ENCODE measurements around the gene LTB4R2. TPM values are rescaled to one million over a fixed set of nuclear protein-coding genes. Genes with fewer than 3 reads are reported as not detected.

Gene LTB4R2
- total and polyA plus RNA-seq, 2 donors (not counting 1 experiment from before 2014, with no cell fraction given): 10.7 to 11.7 TPM

DNA sequence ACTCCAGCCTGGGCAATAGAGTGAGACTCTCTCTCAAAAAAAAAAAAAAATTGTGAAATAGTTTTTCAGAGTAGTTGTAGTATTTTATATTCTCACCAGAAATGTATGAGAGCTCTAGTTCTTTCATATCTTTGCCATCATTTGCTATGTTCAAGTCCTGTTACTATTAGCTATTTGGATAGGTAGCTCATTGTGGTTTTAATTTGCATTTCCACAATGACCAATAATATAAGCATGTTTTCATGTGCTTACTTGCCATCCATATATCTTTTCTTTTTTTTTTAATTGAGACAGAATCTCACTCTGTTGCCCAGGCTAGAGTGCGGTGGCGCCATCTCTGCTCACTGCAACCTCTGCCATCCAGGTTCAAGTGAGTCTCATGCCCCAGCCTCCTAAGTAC is 38.2 kb downstream of the LTB4R2 start:
- ATAC-seq (ENCODE audit: low read depth): no peak
- ChIA-PET POLR2A (no interaction called here), CTCF (interaction anchor here (0.6 to 5.7 kb wide), 5 partner anchors 11 to 1228 kb away, joined by 3 to 55 read pairs (median 3); partner anchors contain the start of gene ADCY4)

DNA sequence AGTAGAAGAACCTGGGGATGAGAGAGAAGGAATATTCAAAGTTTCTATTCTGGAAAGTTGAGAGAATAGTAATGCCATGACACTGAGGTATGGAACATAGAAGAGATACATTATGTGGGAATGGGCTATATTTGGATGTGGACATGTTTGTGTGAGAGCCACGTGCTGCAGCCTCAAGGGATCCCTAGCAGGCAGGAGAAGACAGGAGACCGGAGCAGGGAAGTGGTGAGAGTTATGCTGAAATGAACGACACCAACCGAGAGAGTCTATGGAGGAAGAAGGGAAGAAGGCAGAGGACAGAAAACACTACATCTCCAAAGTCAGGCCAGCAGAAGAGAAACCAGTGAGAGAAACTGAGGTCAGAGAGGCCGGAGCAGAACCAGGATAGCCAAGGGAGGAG is 39.8 kb downstream of the LTB4R2 start:
- no peak overlapping the region for H2AFZ ChIP-seq (ENCODE audit: insufficient read depth, low read depth, low read length, poor library complexity, severe bottlenecking)
- H3K79me2 ChIP-seq (ENCODE audit: control insufficient read depth, insufficient read depth, low read length): no peaks in the 10 kb centered on the region
- no peaks in the 10 kb centered on the region for H3K4me1 Mint-ChIP-seq
- DNase-seq (no peak), ATAC-seq (ENCODE audit: low read depth) (no peak)
- 88% methylated on average over 2 of the region's 5 CpGs for WGBS (ENCODE audit: insufficient coverage)
- H3K4me3 Mint-ChIP-seq: no peak overlapping the region
- TF ChIP-seq EZH2 (IDR thresholded peaks at IDR 0.05; ENCODE audit: borderline replicate concordance, insufficient read depth, low read depth, low read length, poor library complexity, severe bottlenecking): no peak
- TF ChIP-seq, protein P1, sequence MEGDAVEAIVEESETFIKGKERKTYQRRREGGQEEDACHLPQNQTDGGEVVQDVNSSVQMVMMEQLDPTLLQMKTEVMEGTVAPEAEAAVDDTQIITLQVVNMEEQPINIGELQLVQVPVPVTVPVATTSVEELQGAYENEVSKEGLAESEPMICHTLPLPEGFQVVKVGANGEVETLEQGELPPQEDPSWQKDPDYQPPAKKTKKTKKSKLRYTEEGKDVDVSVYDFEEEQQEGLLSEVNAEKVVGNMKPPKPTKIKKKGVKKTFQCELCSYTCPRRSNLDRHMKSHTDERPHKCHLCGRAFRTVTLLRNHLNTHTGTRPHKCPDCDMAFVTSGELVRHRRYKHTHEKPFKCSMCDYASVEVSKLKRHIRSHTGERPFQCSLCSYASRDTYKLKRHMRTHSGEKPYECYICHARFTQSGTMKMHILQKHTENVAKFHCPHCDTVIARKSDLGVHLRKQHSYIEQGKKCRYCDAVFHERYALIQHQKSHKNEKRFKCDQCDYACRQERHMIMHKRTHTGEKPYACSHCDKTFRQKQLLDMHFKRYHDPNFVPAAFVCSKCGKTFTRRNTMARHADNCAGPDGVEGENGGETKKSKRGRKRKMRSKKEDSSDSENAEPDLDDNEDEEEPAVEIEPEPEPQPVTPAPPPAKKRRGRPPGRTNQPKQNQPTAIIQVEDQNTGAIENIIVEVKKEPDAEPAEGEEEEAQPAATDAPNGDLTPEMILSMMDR (IDR thresholded peaks at IDR 0.05): no peak
- intact Hi-C loops (cut with micrococcal nuclease): no loop called here
- peaks cover 60% of the 10 kb centered on the region for H3K27me3 Mint-ChIP-seq
- H3K27ac ChIP-seq (ENCODE audit: low read length in 2 of 2): no peak overlapping the region
- no peak overlapping the region for H3K9ac ChIP-seq (ENCODE audit: low read length)
- no peaks in the 10 kb centered on the region for H3K36me3 ChIP-seq (replicated peaks in 1 of 2; ENCODE audit: control extremely low read depth in 1 of 2, control insufficient read depth in 1 of 2, extremely low read depth in 1 of 2, insufficient read depth in 2 of 2, low read length in 1 of 2)
- H3K27me3 ChIP-seq (replicated peaks in 1 of 4; ENCODE audit: control extremely low read depth in 1 of 4, control insufficient read depth in 3 of 4, insufficient read depth in 4 of 4, low read length in 3 of 4): peaks cover 0 to 37% (median 13%) of the 10 kb centered on the region in 4 experiments
- no peak overlapping the region for H3K4me2 ChIP-seq (replicated peaks; ENCODE audit: low read depth, low read length, poor library complexity, severe bottlenecking)
- H3K9me3 Mint-ChIP-seq (ENCODE audit: insufficient read depth): no peaks in the 10 kb centered on the region
- no peaks in the 10 kb centered on the region for H4K20me1 ChIP-seq (ENCODE audit: control insufficient read depth, insufficient read depth, low read length, poor library complexity, severe bottlenecking)
- no peak overlapping the region for H3K4me3 ChIP-seq (ENCODE audit: control extremely low read depth in 1 of 5, extremely low read depth in 1 of 5, insufficient read depth in 1 of 5, low read depth in 2 of 5, low read length in 4 of 5)
- H3K27ac Mint-ChIP-seq: no peak overlapping the region
- H3K9me3 ChIP-seq (ENCODE audit: control extremely low read depth in 1 of 3, control insufficient read depth in 2 of 3, insufficient read depth in 1 of 3, low read length in 2 of 3): no peaks in the 10 kb centered on the region
- ChIA-PET POLR2A (no interaction called here), CTCF (interaction anchor here (0.6 to 1.2 kb wide), 2 partner anchors 10 to 16 kb away, joined by 3 to 4 read pairs; partner anchors contain the start of gene RIPK3)
- H3K4me1 ChIP-seq (ENCODE audit: control insufficient read depth in 2 of 2, insufficient read depth in 2 of 2, low read length in 2 of 2): no peaks in the 10 kb centered on the region

More for the DNA sequence above, 38.2 kb downstream of the LTB4R2 start:
- no peak for DNase-seq
- Mint-ChIP-seq H3K9me3 (ENCODE audit: insufficient read depth) (no peaks in the 10 kb centered on the region), H3K4me1 (no peaks in the 10 kb centered on the region), H3K27ac (no peak overlapping the region), H3K4me3 (no peak overlapping the region), H3K27me3 (peaks cover 51% of the 10 kb centered on the region)
- H3K4me3 ChIP-seq (ENCODE audit: control extremely low read depth in 1 of 5, extremely low read depth in 1 of 5, insufficient read depth in 1 of 5, low read depth in 2 of 5, low read length in 4 of 5): no peak overlapping the region
- H3K9ac ChIP-seq (ENCODE audit: low read length): no peak overlapping the region
- peaks cover 0 to 35% (median 12%) of the 10 kb centered on the region in 4 experiments for H3K27me3 ChIP-seq (replicated peaks in 1 of 4; ENCODE audit: control extremely low read depth in 1 of 4, control insufficient read depth in 3 of 4, insufficient read depth in 4 of 4, low read length in 3 of 4)
- 92% methylated on average over 2 of the region's 2 CpGs for WGBS (ENCODE audit: insufficient coverage)
- H2AFZ ChIP-seq (ENCODE audit: insufficient read depth, low read depth, low read length, poor library complexity, severe bottlenecking): no peak overlapping the region
- H3K36me3 ChIP-seq (replicated peaks in 1 of 2; ENCODE audit: control extremely low read depth in 1 of 2, control insufficient read depth in 1 of 2, extremely low read depth in 1 of 2, insufficient read depth in 2 of 2, low read length in 1 of 2): no peaks in the 10 kb centered on the region
- H4K20me1 ChIP-seq (ENCODE audit: control insufficient read depth, insufficient read depth, low read length, poor library complexity, severe bottlenecking): no peaks in the 10 kb centered on the region
- no peak overlapping the region for H3K27ac ChIP-seq (ENCODE audit: low read length in 2 of 2)
- intact Hi-C loops (cut with micrococcal nuclease): no loop called here
- H3K4me2 ChIP-seq (replicated peaks; ENCODE audit: low read depth, low read length, poor library complexity, severe bottlenecking): no peak overlapping the region
- TF ChIP-seq EZH2 (IDR thresholded peaks at IDR 0.05; ENCODE audit: borderline replicate concordance, insufficient read depth, low read depth, low read length, poor library complexity, severe bottlenecking): no peak
- TF ChIP-seq, protein P1 (IDR thresholded peaks at IDR 0.05): no peak
- H3K79me2 ChIP-seq (ENCODE audit: control insufficient read depth, insufficient read depth, low read length): no peaks in the 10 kb centered on the region
- H3K4me1 ChIP-seq (ENCODE audit: control insufficient read depth in 2 of 2, insufficient read depth in 2 of 2, low read length in 2 of 2): no peaks in the 10 kb centered on the region
- no peaks in the 10 kb centered on the region for H3K9me3 ChIP-seq (ENCODE audit: control extremely low read depth in 1 of 3, control insufficient read depth in 2 of 3, insufficient read depth in 1 of 3, low read length in 2 of 3)

Data from B cell (primary cell).